H9 (cell line): ENCODE measurements around the gene ZMIZ1. TPM values are rescaled to one million over a fixed set of nuclear protein-coding genes. Genes with fewer than 3 reads are reported as not detected.

ENCODE experiments used
- DNase-seq: peaks from one replicate; pipeline ENCODE4 v3.0.0-alpha.2; 2017
- H2AFZ ChIP-seq: one replicate; pipeline ENCODE4 v1.6.1; 2013; ENCODE audit warnings: mild to moderate bottlenecking, low read length, control low read depth, moderate library complexity
- H2AK5ac ChIP-seq: 2 replicates; pipeline ENCODE4 v1.6.1; 2013; ENCODE audit warnings: low read length, control low read depth, mixed read lengths; ENCODE audit not compliant: insufficient read length
- H2BK120ac ChIP-seq: one replicate; pipeline ENCODE4 v1.6.1; 2013; ENCODE audit warnings: low read depth, mild to moderate bottlenecking, low read length, control low read depth, inconsistent platforms; ENCODE audit not compliant: poor library complexity, severe bottlenecking
- H2BK12ac ChIP-seq: 2 replicates; pipeline ENCODE4 v1.6.1; 2013; ENCODE audit warnings: low read length, control low read depth, mixed read lengths, low read depth; ENCODE audit not compliant: insufficient read length
- H2BK15ac ChIP-seq: 2 replicates; pipeline ENCODE4 v1.6.1; 2013; ENCODE audit warnings: low read depth, low read length, control low read depth
- H2BK20ac ChIP-seq: one replicate; pipeline ENCODE4 v1.6.1; 2013; ENCODE audit warnings: low read depth, mild to moderate bottlenecking, low read length, control low read depth, inconsistent platforms; ENCODE audit not compliant: poor library complexity, severe bottlenecking
- H2BK5ac ChIP-seq: 2 replicates; pipeline ENCODE4 v1.6.1; 2013; ENCODE audit warnings: low read length, control low read depth, mixed read lengths; ENCODE audit not compliant: insufficient read length
- H3K14ac ChIP-seq: 2 replicates; pipeline ENCODE4 v1.6.1; 2013; ENCODE audit warnings: low read length, control low read depth; ENCODE audit not compliant: insufficient read depth
- H3K18ac ChIP-seq: 2 replicates; pipeline ENCODE4 v1.6.1; 2013; ENCODE audit warnings: low read depth, mild to moderate bottlenecking, mixed read lengths, low read length, control low read depth; ENCODE audit not compliant: insufficient read length
- H3K23ac ChIP-seq: 2 replicates; pipeline ENCODE4 v1.6.1; 2013; ENCODE audit warnings: low read length, control low read depth, mixed read lengths, low read depth; ENCODE audit not compliant: insufficient read length
- H3K23me2 ChIP-seq: 2 replicates; pipeline ENCODE4 v1.6.1; 2013; ENCODE audit warnings: low read depth, mild to moderate bottlenecking, mixed read lengths, low read length, control low read depth; ENCODE audit not compliant: insufficient read length, poor library complexity, severe bottlenecking
- H3K27ac ChIP-seq: 2 replicates; pipeline ENCODE4 v1.5.1; 2013; ENCODE audit warnings: low read length, control low read depth, mixed read lengths, low read depth; ENCODE audit not compliant: insufficient read length
- H3K27me3 ChIP-seq: 2 replicates; pipeline ENCODE4 v1.6.1; 2013; ENCODE audit warnings: low read length, control low read depth, inconsistent platforms; ENCODE audit not compliant: insufficient read depth
- H3K4ac ChIP-seq: 2 replicates; pipeline ENCODE4 v1.6.1; 2013; ENCODE audit warnings: low read depth, mild to moderate bottlenecking, control low read depth, inconsistent platforms, low read length, moderate library complexity
- H3K4me1 ChIP-seq: 2 replicates; pipeline ENCODE4 v1.6.1; 2013; ENCODE audit warnings: low read length, control low read depth, inconsistent platforms; ENCODE audit not compliant: insufficient read depth
- H3K4me2 ChIP-seq: 2 replicates; pipeline ENCODE4 v1.6.1; 2013; ENCODE audit warnings: low read length, control low read depth, mixed read lengths; ENCODE audit not compliant: insufficient read length, insufficient read depth
- H3K56ac ChIP-seq: 2 replicates; pipeline ENCODE4 v1.6.1; 2013; ENCODE audit warnings: low read depth, mild to moderate bottlenecking, mixed read lengths, low read length, control low read depth; ENCODE audit not compliant: insufficient read length
- H3K79me1 ChIP-seq: 2 replicates; pipeline ENCODE4 v1.6.1; 2013; ENCODE audit warnings: low read depth, mild to moderate bottlenecking, moderate library complexity, low read length, control low read depth, inconsistent platforms; ENCODE audit not compliant: insufficient read depth, poor library complexity, severe bottlenecking
- H3K79me2 ChIP-seq: 2 replicates; pipeline ENCODE4 v1.6.1; 2013; ENCODE audit warnings: low read length, control low read depth, inconsistent platforms; ENCODE audit not compliant: insufficient read depth
- H3K9ac ChIP-seq: 2 replicates; pipeline ENCODE4 v1.6.1; 2013; ENCODE audit warnings: low read length, control low read depth, mixed read lengths; ENCODE audit not compliant: insufficient read length; ENCODE audit errors: extremely low read depth
- H3K9me3 ChIP-seq: one replicate; pipeline ENCODE4 v1.6.1; 2013; ENCODE audit warnings: low read depth, low read length, inconsistent platforms; ENCODE audit not compliant: control insufficient read depth
- H3T11ph ChIP-seq: one replicate; pipeline ENCODE4 v1.6.1; 2013; ENCODE audit warnings: mild to moderate bottlenecking, low read length, control low read depth, inconsistent platforms
- H4K20me1 ChIP-seq: one replicate; pipeline ENCODE4 v1.6.1; 2013; ENCODE audit not compliant: control insufficient read depth, insufficient read length, insufficient read depth
- H4K5ac ChIP-seq: 2 replicates; pipeline ENCODE4 v1.6.1; 2013; ENCODE audit warnings: low read depth, mild to moderate bottlenecking, mixed read lengths, low read length, control low read depth; ENCODE audit not compliant: insufficient read length
- H4K8ac ChIP-seq: replicated peaks from 2 replicates; pipeline ENCODE4 v1.6.1; 2013; ENCODE audit warnings: low read length, control low read depth, mixed read lengths, low read depth; ENCODE audit not compliant: insufficient read length
- H4K91ac ChIP-seq: 2 replicates; pipeline ENCODE4 v1.6.1; 2013; ENCODE audit warnings: low read depth, mild to moderate bottlenecking, moderate library complexity, mixed read lengths, low read length, control low read depth; ENCODE audit not compliant: insufficient read length
- H3K27ac Mint-ChIP-seq, 3 experiments: 2 replicates in 2 of 3; 3 replicates in 1 of 3; pipeline ENCODE4 v1.8.0; 2020 to 2021; ENCODE audit warnings: mixed read lengths in 3 of 3, mild to moderate bottlenecking in 1 of 3, moderate library complexity in 1 of 3
- H3K27me3 Mint-ChIP-seq: 2 replicates; pipeline ENCODE4 v1.8.0; 2021; ENCODE audit warnings: low read depth, mild to moderate bottlenecking, moderate library complexity, mixed read lengths
- H3K36me3 Mint-ChIP-seq, 3 experiments: 2 replicates in 2 of 3; 3 replicates in 1 of 3; pipeline ENCODE4 v1.8.0; 2020 to 2021; ENCODE audit warnings: low read depth in 3 of 3, mixed read lengths in 3 of 3; ENCODE audit not compliant: insufficient read depth in 1 of 3
- H3K4me1 Mint-ChIP-seq, 2 experiments: 2 replicates each; pipeline ENCODE4 v1.8.0; 2020; ENCODE audit warnings: mixed read lengths in 2 of 2
- H3K4me3 Mint-ChIP-seq, 2 experiments: 2 replicates in 1 of 2; 3 replicates in 1 of 2; pipeline ENCODE4 v1.8.0; 2020 to 2021; ENCODE audit warnings: mild to moderate bottlenecking in 2 of 2, mixed read lengths in 2 of 2, moderate library complexity in 1 of 2
- H3K9me3 Mint-ChIP-seq, 2 experiments: 2 replicates in 1 of 2; 3 replicates in 1 of 2; pipeline ENCODE4 v1.8.0; 2020; ENCODE audit warnings: mild to moderate bottlenecking in 2 of 2, mixed read lengths in 2 of 2, moderate library complexity in 1 of 2
- WGBS: extraction: QIAGEN DNeasy Blood & Tissue Kit; methylation state at CpG from one replicate; pipeline ENCODE4 v1.1.7; 2013; ENCODE audit warnings: missing lambda C conversion rate, low lambda C conversion rate, mixed read lengths; ENCODE audit not compliant: insufficient read length; ENCODE audit errors: extremely low coverage; 5-methylcytosine and 5-hydroxymethylcytosine counted together
- total RNA-seq: library from RNA; stranded (reverse); gene quantifications from 2 replicates; pipeline ENCODE4 v1.2.1, GENCODE V29; 2021
- TF ChIP-seq, protein P1 (sequence below): fragments of 200-600 bp; sonication (generic); conservative IDR thresholded peaks from 3 replicates; pipeline ENCODE4 v1.8.0; 2021; ENCODE audit warnings: antibody characterized with exemption, mild to moderate bottlenecking

The ZMIZ1 gene
- total RNA-seq, 1 experiment from 2014 or later, result 36.9 TPM

DNA sequence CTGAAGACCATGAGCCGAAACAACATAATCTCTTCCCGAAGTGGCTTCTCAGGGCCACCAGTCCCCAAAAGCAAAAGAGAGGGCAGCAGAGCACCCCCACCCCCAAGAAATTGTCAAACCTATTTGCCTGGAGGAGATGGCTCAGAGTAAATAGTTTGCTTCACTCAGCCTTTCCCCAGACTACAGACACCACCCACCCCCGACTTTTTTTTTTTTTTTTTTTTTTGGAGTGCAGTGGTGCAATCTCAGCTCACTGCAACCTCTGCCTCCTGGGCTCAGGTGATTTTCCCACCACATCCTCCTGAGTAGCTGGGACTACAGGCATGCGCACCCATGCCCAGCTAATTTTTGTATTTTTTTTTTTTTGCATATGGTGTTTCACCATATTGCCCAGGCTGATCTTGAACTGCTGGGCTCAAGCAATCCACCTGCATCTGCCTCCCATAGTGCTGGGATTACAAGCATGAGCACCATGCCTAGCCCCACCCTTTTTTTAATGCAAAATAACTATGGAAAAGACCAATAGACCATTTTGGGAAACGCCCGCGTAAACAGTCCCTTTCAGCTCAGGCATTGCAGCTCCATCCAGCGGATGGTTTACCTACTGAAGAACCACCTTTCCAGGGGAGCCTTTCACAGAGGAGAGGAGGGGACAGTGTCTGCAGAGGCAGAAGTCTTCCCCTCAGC lies 9.7 kb downstream of the ZMIZ1 start:
- TF ChIP-seq, protein P1, sequence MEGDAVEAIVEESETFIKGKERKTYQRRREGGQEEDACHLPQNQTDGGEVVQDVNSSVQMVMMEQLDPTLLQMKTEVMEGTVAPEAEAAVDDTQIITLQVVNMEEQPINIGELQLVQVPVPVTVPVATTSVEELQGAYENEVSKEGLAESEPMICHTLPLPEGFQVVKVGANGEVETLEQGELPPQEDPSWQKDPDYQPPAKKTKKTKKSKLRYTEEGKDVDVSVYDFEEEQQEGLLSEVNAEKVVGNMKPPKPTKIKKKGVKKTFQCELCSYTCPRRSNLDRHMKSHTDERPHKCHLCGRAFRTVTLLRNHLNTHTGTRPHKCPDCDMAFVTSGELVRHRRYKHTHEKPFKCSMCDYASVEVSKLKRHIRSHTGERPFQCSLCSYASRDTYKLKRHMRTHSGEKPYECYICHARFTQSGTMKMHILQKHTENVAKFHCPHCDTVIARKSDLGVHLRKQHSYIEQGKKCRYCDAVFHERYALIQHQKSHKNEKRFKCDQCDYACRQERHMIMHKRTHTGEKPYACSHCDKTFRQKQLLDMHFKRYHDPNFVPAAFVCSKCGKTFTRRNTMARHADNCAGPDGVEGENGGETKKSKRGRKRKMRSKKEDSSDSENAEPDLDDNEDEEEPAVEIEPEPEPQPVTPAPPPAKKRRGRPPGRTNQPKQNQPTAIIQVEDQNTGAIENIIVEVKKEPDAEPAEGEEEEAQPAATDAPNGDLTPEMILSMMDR, result no peak
- peaks cover 3% of the 10 kb centered on the region for H3K79me1 ChIP-seq
- Mint-ChIP-seq H3K36me3 (peaks cover 0 to 2% (median 0%) of the 10 kb centered on the region in 3 experiments; a peak in 4 of 7 replicates), H3K27ac (peak overlapping the region in 2 of 3 experiments; percentile 35; a peak in 1 of 7 replicates), H3K4me3 (peak overlapping the region in 1 of 2 experiments; percentile 44; a peak in 1 of 5 replicates), H3K9me3 (no peaks in the 10 kb centered on the region), H3K27me3 (peaks cover 1% of the 10 kb centered on the region; the same call in 1 of the 2 replicates), H3K4me1 (peaks cover 58 to 71% of the 10 kb centered on the region in 2 experiments)
- H4K5ac ChIP-seq, result no peak overlapping the region
- DNase-seq, result no peak
- H2BK20ac ChIP-seq, result no peak overlapping the region
- H3K9me3 ChIP-seq, result no peaks in the 10 kb centered on the region
- H3T11ph ChIP-seq, result no peak overlapping the region
- H3K14ac ChIP-seq, result no peak overlapping the region
- no CpG with 5 or more reads among the region's 8 CpGs for WGBS
- H2BK5ac ChIP-seq, result no peak overlapping the region
- no peak overlapping the region for H3K56ac ChIP-seq
- no peak overlapping the region for H3K27ac ChIP-seq
- H3K9ac ChIP-seq, result no peak overlapping the region
- H3K4me1 ChIP-seq, result no peaks in the 10 kb centered on the region
- no peaks in the 10 kb centered on the region for H3K23me2 ChIP-seq
- no peak overlapping the region for H2AK5ac ChIP-seq
- no peak overlapping the region for H2BK120ac ChIP-seq
- no peak overlapping the region for H2AFZ ChIP-seq
- H3K4me2 ChIP-seq, result no peak overlapping the region
- H3K27me3 ChIP-seq, result no peaks in the 10 kb centered on the region
- H3K79me2 ChIP-seq, result peaks cover 30% of the 10 kb centered on the region; the same call in 1 of the 2 replicates
- H3K18ac ChIP-seq, result no peak overlapping the region
- H4K8ac ChIP-seq, result no peak overlapping the region
- no peak overlapping the region for H4K91ac ChIP-seq
- no peak overlapping the region for H2BK15ac ChIP-seq
- H4K20me1 ChIP-seq, result peaks cover 2% of the 10 kb centered on the region
- H3K23ac ChIP-seq, result no peak overlapping the region
- no peak overlapping the region for H3K4ac ChIP-seq
- no peak overlapping the region for H2BK12ac ChIP-seq
